ENCODE measurements around the gene WDR45B.

DNA sequence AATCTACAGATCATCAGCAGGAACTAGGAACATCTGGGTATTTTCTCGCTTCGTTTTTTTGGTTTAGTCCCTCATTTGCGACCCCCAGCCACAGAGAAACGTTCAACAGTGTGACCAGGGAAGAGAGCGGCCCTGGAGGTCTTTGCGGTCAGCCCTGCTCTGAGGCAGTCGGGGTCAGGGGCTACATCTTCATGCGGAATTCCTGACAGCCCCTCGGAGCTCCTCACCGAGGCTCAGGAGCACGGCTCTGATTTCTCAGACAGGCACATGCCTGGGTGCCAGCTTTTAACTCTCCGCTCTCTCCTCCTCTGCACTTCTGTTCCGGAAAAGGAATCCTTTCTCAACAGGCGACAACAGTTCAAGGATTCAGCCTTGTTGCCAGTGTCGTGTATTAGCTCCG, 8.0 kb upstream of the WDR45B start:
- no peak for TF ChIP-seq CTCF (IDR thresholded peaks at IDR 0.05; ENCODE audit: low read depth, low read length)
- no peak for TF ChIP-seq EZH2phosphoT487 (IDR thresholded peaks at IDR 0.05; ENCODE audit: low read depth)

Measured in OCI-LY3 (cell line).